Aortic smooth muscle cell (primary cell): ENCODE data around the gene MAP3K5. TPM values are rescaled to one million over a fixed set of nuclear protein-coding genes. Genes with fewer than 3 reads are reported as not detected.

ENCODE experiments used
- total RNA-seq: library from RNA; depleted of rRNA; stranded (reverse); fragments of >200 nt; gene quantifications from 2 replicates; pipeline ENCODE4 v1.2.3, GENCODE V29; 2014

Gene MAP3K5, protein sequence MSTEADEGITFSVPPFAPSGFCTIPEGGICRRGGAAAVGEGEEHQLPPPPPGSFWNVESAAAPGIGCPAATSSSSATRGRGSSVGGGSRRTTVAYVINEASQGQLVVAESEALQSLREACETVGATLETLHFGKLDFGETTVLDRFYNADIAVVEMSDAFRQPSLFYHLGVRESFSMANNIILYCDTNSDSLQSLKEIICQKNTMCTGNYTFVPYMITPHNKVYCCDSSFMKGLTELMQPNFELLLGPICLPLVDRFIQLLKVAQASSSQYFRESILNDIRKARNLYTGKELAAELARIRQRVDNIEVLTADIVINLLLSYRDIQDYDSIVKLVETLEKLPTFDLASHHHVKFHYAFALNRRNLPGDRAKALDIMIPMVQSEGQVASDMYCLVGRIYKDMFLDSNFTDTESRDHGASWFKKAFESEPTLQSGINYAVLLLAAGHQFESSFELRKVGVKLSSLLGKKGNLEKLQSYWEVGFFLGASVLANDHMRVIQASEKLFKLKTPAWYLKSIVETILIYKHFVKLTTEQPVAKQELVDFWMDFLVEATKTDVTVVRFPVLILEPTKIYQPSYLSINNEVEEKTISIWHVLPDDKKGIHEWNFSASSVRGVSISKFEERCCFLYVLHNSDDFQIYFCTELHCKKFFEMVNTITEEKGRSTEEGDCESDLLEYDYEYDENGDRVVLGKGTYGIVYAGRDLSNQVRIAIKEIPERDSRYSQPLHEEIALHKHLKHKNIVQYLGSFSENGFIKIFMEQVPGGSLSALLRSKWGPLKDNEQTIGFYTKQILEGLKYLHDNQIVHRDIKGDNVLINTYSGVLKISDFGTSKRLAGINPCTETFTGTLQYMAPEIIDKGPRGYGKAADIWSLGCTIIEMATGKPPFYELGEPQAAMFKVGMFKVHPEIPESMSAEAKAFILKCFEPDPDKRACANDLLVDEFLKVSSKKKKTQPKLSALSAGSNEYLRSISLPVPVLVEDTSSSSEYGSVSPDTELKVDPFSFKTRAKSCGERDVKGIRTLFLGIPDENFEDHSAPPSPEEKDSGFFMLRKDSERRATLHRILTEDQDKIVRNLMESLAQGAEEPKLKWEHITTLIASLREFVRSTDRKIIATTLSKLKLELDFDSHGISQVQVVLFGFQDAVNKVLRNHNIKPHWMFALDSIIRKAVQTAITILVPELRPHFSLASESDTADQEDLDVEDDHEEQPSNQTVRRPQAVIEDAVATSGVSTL (N-terminal part only)
- 20.3 and 28.8 TPM in 2 replicates for total RNA-seq

GRCh38 chr6:136792410-136793262 is at the start of gene MAP3K5:
MAP3K5 (minus strand) TSS chr6:136792477; CDS start chr6:136792157, 320 bp downstream.

GRCh38 chr6:136822376-136823127 is 30.3 kb upstream of the MAP3K5 start, which contains the start of gene PEX7:
PEX7 (plus strand) TSS chr6:136822592; CDS start chr6:136822666, 74 bp downstream.

GRCh38 chr6:136550330-136551071 is 241.8 kb downstream of the MAP3K5 start, which contains the start of gene MAP7:
MAP7 (minus strand) TSS chr6:136550422; CDS start chr6:136550408, 14 bp downstream.

Other genes with a start within 250 kb of the MAP3K5 start
- gene MAP7, start 242.1 kb downstream of the MAP3K5 start, total RNA-seq: 0.99 and 4.4 TPM in 2 replicates
- gene PEX7, start 30.1 kb upstream of the MAP3K5 start, total RNA-seq: 7.5 and 11.1 TPM in 2 replicates
- not detected in 2 replicates for gene SLC35D3, start 129.8 kb upstream of the MAP3K5 start, total RNA-seq